ENCODE results near the gene THAP11.

The THAP11 gene

DNA sequence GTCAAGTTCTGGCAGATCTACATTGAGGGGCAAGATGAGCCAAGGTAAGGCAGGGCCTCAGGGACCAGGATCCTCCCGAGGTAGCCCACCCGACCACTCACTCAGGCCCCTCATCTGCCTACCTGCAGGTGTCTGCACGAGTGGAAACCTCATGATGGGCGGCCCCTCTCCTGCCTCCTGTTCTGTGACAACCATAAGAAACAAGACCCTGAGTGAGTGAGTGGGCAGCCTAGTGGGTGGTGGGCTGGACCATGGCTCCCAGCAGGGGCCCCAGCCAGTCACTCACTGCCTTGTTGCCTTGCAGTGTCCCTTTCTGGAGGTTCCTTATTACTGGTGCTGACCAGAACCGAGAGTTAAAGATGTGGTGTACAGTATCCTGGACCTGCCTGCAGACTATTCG is 36.1 kb downstream of the THAP11 start:
- TF ChIP-seq MYC (IDR thresholded peaks at IDR 0.05; ENCODE audit: low read depth, low read length) (no peak), POLR2A (IDR thresholded peaks at IDR 0.05; ENCODE audit: extremely low read depth, insufficient read length) (no peak)
- TF ChIP-seq, protein P1, sequence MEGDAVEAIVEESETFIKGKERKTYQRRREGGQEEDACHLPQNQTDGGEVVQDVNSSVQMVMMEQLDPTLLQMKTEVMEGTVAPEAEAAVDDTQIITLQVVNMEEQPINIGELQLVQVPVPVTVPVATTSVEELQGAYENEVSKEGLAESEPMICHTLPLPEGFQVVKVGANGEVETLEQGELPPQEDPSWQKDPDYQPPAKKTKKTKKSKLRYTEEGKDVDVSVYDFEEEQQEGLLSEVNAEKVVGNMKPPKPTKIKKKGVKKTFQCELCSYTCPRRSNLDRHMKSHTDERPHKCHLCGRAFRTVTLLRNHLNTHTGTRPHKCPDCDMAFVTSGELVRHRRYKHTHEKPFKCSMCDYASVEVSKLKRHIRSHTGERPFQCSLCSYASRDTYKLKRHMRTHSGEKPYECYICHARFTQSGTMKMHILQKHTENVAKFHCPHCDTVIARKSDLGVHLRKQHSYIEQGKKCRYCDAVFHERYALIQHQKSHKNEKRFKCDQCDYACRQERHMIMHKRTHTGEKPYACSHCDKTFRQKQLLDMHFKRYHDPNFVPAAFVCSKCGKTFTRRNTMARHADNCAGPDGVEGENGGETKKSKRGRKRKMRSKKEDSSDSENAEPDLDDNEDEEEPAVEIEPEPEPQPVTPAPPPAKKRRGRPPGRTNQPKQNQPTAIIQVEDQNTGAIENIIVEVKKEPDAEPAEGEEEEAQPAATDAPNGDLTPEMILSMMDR (IDR thresholded peaks at IDR 0.05; ENCODE audit: low read depth, low read length): no peak
- TF ChIP-seq, protein P2, sequence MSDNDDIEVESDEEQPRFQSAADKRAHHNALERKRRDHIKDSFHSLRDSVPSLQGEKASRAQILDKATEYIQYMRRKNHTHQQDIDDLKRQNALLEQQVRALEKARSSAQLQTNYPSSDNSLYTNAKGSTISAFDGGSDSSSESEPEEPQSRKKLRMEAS (IDR thresholded peaks at IDR 0.05; ENCODE audit: low read depth, low read length): no peak
- no peak overlapping the region for H3K4me3 ChIP-seq (ENCODE audit: low read depth, low read length)
- DNase-seq (ENCODE audit: low read depth): no peak

DNA sequence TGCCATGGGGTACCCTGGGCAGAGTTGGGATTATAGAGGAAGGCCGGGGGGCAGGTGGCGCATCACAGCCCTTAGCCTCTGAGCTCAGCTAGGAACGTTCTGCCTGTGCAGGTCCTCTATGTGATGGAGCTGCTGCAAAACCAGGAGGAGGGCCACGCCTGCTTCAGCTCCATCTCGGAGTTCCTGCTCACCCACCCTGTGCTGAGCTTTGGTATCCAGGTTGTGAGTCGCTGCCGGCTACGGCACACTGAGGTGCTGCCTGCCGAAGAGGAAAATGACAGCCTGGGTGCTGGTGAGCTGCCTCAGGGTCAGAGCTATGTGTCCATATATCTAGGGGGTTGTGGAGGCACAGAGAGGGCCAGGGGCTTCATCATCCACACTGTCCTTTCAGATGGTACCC is 36.7 kb downstream of the THAP11 start:
- no peak overlapping the region for H3K4me3 ChIP-seq (ENCODE audit: low read depth, low read length)
- DNase-seq (ENCODE audit: low read depth): no peak
- no peak for TF ChIP-seq MYC (IDR thresholded peaks at IDR 0.05; ENCODE audit: low read depth, low read length)
- TF ChIP-seq, protein P2 (IDR thresholded peaks at IDR 0.05; ENCODE audit: low read depth, low read length): no peak
- TF ChIP-seq, protein P1 (IDR thresholded peaks at IDR 0.05; ENCODE audit: low read depth, low read length): no peak
- TF ChIP-seq POLR2A (IDR thresholded peaks at IDR 0.05; ENCODE audit: extremely low read depth, insufficient read length): no peak

GRCh38 chr16:67879462-67879861 is 37.3 kb downstream of the THAP11 start:
- TF ChIP-seq, protein P1 (IDR thresholded peaks at IDR 0.05; ENCODE audit: low read depth, low read length): no peak
- TF ChIP-seq POLR2A (IDR thresholded peaks at IDR 0.05; ENCODE audit: extremely low read depth, insufficient read length) (no peak), MYC (IDR thresholded peaks at IDR 0.05; ENCODE audit: low read depth, low read length) (no peak)
- TF ChIP-seq, protein P2 (IDR thresholded peaks at IDR 0.05; ENCODE audit: low read depth, low read length): no peak
- H3K4me3 ChIP-seq (ENCODE audit: low read depth, low read length): no peak overlapping the region
- DNase-seq (ENCODE audit: low read depth): no peak

DNA sequence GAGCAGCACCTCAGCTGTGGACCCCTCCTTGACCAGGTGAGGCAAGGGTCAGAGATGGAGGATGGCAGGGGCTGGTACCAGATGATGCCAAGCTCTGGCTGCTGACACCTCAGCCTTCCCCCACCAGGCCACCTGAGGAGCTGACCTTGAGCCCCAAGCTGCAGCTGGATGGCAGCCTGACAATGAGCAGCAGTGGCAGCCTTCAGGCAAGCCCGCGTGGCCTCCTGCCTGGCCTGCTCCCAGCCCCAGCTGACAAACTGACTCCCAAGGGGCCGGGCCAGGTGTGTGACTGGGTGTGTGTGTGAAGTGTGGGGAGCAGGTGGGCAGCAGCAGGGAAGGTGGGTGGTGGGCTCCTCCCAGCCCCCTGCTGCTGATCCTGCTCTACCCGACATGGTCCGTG is 37.8 kb downstream of the THAP11 start:
- no peak for DNase-seq (ENCODE audit: low read depth)
- TF ChIP-seq, protein P1 (IDR thresholded peaks at IDR 0.05; ENCODE audit: low read depth, low read length): no peak
- TF ChIP-seq, protein P2 (IDR thresholded peaks at IDR 0.05; ENCODE audit: low read depth, low read length): no peak
- TF ChIP-seq POLR2A (IDR thresholded peaks at IDR 0.05; ENCODE audit: extremely low read depth, insufficient read length) (no peak), MYC (IDR thresholded peaks at IDR 0.05; ENCODE audit: low read depth, low read length) (no peak)
- no peak overlapping the region for H3K4me3 ChIP-seq (ENCODE audit: low read depth, low read length)

DNA sequence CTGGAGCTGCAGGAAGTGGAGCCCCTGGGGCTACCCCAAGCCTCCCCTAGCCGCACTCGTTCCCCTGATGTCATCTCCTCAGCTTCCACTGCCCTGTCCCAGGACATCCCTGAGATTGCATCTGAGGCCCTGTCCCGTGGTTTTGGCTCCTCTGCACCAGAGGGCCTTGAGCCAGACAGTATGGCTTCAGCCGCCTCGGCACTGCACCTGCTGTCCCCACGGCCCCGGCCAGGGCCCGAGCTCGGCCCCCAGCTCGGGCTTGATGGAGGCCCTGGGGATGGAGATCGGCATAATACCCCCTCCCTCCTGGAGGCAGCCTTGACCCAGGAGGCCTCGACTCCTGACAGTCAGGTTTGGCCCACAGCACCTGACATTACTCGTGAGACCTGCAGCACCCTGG is 38.5 kb downstream of the THAP11 start:
- DNase-seq (ENCODE audit: low read depth): no peak
- H3K4me3 ChIP-seq (ENCODE audit: low read depth, low read length): no peak overlapping the region
- TF ChIP-seq, protein P1 (IDR thresholded peaks at IDR 0.05; ENCODE audit: low read depth, low read length): no peak
- TF ChIP-seq POLR2A (IDR thresholded peaks at IDR 0.05; ENCODE audit: extremely low read depth, insufficient read length) (no peak), MYC (IDR thresholded peaks at IDR 0.05; ENCODE audit: low read depth, low read length) (no peak)
- TF ChIP-seq, protein P2 (IDR thresholded peaks at IDR 0.05; ENCODE audit: low read depth, low read length): no peak

All from NB4 (cell line).